HUES6 (cell line): ENCODE results near the gene KRTAP5-9.
"Not testable (repeated sequence)": the region's sequence is repeated elsewhere in the genome, so short reads cannot be mapped to it uniquely, and the experiment has no call there.

Experiments used
- H3K27ac ChIP-seq: 2 replicates; pipeline ENCODE4 v1.7.0; 2013; ENCODE audit warnings: low read depth, mild to moderate bottlenecking, low read length, inconsistent platforms
- H3K27me3 ChIP-seq: 2 replicates; pipeline ENCODE4 v1.6.1; 2013; ENCODE audit warnings: low read length; ENCODE audit not compliant: control insufficient read depth, insufficient read depth
- H3K36me3 ChIP-seq: 2 replicates; pipeline ENCODE4 v1.6.1; 2013; ENCODE audit warnings: low read length; ENCODE audit not compliant: control insufficient read depth, insufficient read depth
- H3K4me1 ChIP-seq: 2 replicates; pipeline ENCODE4 v1.6.1; 2013; ENCODE audit warnings: low read length; ENCODE audit not compliant: control insufficient read depth, insufficient read depth
- H3K4me3 ChIP-seq: 2 replicates; pipeline ENCODE4 v1.5.1; 2013; ENCODE audit warnings: low read depth, low read length
- H3K9ac ChIP-seq: one replicate; pipeline ENCODE4 v1.6.1; 2013; ENCODE audit warnings: mild to moderate bottlenecking, low read length
- H3K9me3 ChIP-seq: 2 replicates; pipeline ENCODE4 v1.6.1; 2013; ENCODE audit warnings: low read depth, low read length; ENCODE audit not compliant: control insufficient read depth, insufficient read depth

Gene KRTAP5-9

DNA sequence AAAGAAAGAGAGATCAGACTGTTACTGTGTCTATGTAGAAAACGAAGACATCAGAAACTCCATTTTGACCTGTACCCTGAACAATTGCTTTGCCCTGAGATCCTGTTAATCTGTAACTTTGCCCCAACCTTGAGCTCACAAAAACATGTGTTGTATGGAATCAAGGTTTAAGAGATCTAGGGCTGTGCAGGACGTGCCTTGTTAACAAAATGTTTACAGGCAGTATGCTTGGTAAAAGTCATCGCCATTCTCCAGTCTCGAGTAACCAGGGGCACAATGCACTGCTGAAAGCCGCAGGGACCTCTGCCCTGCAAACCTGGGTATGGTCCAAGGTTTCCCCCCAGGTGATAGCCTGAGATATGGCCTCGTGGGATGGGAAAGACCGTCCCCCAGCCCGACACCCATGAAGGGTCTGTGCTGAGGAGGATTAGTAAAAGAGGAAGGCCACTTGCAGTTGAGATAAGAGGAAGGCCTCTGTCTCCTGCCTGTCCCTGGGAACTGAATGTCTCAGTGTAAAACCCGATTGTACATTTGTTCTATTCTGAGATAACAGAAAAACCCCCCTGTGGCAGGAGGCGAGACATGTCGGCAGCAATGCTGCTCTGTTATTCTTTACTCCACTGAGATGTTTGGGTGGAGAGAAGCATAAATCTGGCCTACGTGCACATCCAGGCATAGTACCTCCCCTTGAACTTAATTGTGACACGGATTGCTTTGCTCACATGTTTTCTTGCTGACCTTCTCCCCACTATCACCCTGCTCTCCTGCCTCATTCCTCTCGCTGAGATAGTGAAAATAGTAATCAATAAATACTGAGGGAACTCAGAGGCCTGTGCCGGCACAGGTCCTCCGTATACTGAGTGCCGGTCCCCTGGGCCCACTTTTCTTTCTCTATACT lies 13.3 kb upstream of the KRTAP5-9 start:
- H3K4me3 ChIP-seq, H3K9me3 ChIP-seq, H3K4me1 ChIP-seq, H3K27ac ChIP-seq, H3K36me3 ChIP-seq, H3K9ac ChIP-seq, H3K27me3 ChIP-seq: not testable (repeated sequence)

DNA sequence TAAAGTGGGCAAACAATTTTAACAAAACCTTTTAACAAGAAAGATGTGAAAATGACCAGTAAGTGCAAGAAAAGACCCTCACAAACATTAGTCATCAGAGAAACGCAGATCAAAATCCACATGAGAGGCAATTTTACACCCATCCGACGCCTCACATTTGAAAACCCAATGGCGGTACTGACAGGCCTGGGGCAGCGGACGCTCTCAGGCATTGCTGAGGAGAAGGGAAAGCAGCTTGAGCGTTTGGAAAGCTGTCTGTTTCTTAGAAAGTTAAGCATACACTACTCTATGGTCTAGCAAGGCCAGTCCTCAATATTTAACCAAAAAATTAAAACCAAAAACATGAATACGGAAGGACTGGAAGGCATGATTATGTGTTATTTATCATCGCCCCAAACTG lies 12.4 kb upstream of the KRTAP5-9 start:
- Histone ChIP-seq H3K4me1 (no peaks in the 10 kb centered on the region), H3K4me3 (no peak overlapping the region), H3K9me3 (peaks cover 5% of the 10 kb centered on the region), H3K27me3 (no peaks in the 10 kb centered on the region), H3K9ac (no peak overlapping the region), H3K27ac (no peak overlapping the region), H3K36me3 (no peaks in the 10 kb centered on the region)

DNA sequence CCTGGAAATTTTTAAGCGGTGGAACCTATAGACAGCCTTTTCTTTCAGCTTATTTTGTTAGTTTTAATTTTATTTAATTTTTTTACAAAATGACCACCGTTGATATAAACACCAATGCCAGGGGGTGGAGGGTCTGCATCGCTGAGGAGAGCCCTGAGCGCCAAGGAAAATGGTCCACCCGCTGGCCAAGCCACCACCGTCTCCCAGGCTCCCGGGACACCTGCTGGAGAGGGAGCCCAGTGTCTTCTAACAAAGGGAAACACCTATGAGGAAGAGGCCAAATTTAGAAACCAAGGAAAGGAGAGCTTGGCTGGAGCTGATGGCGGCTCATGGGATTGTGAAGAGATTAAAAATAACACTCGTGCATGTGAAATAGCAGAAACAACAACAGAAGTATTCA lies 10.7 kb upstream of the KRTAP5-9 start:
- Histone ChIP-seq H3K4me1 (no peaks in the 10 kb centered on the region), H3K9me3 (peaks cover 13% of the 10 kb centered on the region), H3K27me3 (no peaks in the 10 kb centered on the region), H3K9ac (no peak overlapping the region), H3K4me3 (no peak overlapping the region), H3K36me3 (no peaks in the 10 kb centered on the region), H3K27ac (no peak overlapping the region)

DNA sequence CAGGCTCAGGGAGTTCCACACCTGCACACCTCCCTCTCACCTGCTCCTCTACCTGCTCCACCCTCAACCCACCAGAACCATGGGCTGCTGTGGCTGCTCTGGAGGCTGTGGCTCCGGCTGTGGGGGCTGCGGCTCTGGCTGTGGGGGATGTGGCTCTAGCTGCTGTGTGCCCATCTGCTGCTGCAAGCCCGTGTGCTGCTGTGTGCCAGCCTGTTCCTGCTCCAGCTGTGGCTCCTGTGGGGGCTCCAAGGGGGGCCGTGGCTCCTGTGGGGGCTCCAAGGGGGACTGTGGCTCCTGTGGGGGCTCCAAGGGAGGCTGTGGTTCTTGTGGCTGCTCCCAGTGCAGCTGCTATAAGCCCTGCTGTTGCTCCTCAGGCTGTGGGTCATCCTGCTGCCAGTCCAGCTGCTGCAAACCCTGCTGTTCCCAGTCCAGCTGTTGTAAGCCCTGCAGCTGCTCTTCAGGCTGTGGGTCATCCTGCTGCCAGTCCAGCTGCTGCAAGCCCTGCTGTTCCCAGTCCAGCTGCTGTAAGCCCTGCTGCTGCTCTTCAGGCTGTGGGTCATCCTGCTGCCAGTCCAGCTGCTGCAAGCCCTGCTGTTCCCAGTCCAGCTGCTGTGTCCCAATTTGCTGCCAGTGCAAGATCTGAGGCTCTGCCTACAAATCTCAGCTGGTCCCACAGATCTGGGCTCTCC lies 10.1 kb upstream of the KRTAP5-9 start, which contains the start of gene KRTAP5-8:
TSS of gene KRTAP5-8 (plus strand) at position 49 of the 689 bp plus-strand sequence. CDS start at position 80, 31 bp downstream.
- H3K4me3 ChIP-seq, H3K36me3 ChIP-seq, H3K4me1 ChIP-seq, H3K27me3 ChIP-seq, H3K27ac ChIP-seq, H3K9ac ChIP-seq: not testable (repeated sequence)
- peaks cover 13% of the 10 kb centered on the region for H3K9me3 ChIP-seq

DNA sequence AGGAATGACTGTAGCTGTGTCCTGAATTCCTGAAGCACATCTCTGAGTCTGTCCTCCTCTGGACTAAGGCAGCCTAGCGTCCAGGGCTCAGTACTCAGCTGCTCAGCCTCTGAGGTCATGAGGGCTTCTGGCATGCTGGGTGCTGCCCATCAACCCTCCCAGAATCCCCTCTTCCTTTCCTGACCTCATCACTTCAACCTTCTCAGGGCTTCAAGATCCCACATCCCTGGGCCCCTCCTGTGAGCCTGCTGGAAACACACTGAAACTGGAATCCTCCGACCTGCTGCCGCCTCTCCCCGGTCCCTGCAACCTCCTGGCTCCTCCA lies 9.6 kb upstream of the KRTAP5-9 start:
- H3K27me3 ChIP-seq, result no peaks in the 10 kb centered on the region
- H3K9ac ChIP-seq, result no peak overlapping the region
- no peaks in the 10 kb centered on the region for H3K36me3 ChIP-seq
- no peak overlapping the region for H3K27ac ChIP-seq
- H3K4me3 ChIP-seq, result no peak overlapping the region
- H3K4me1 ChIP-seq, result 0 out of 2 replicates have a peak, but pooled peaks cover under 1% of the 10 kb centered on the region
- H3K9me3 ChIP-seq, result peaks cover 13% of the 10 kb centered on the region

DNA sequence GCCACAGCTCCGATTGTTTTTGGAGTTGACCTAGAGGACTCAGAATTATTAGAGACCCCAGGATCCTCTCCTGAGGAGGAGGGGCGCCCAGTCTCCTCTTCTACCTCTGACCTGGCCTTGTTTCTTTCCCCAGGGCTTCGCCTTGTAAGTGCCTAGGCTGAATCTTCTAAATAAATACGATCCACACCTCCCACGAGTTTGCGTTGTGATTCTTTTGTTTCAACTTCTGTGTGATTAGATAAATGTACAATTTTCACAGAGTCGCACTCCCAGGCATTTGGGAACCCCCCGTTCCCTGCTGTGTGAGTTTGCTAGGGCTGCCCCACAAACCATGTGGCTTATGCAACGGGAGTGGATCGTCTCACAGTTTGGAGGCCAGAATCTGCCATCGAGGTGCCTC lies 9.2 kb upstream of the KRTAP5-9 start:
- Histone ChIP-seq H3K27ac (no peak overlapping the region), H3K4me1 (0 out of 2 replicates have a peak, but pooled peaks cover 4% of the 10 kb centered on the region), H3K9me3 (peaks cover 13% of the 10 kb centered on the region), H3K27me3 (no peaks in the 10 kb centered on the region), H3K36me3 (no peaks in the 10 kb centered on the region), H3K4me3 (no peak overlapping the region), H3K9ac (no peak overlapping the region)

DNA sequence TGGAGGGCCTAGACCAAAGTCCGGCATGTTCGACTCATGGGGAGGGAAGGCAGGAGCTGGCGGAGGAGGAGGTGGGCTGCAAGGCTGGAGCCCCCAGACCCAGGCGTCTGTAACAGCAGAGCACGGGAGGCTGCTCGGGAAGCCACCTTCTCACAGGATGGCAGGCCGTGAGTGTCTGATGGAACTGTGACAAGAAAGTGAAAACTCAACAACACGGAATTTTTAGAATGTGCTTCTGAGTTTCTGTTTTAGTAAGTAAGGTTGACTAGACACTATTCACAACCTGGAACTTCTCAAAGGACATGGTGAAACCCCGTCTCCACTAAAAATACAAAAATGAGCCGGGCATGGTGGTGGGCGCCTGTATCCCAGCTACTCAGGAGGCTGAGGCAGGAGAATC lies 8.2 kb upstream of the KRTAP5-9 start:
- H3K9ac ChIP-seq, H3K27me3 ChIP-seq, H3K4me3 ChIP-seq, H3K36me3 ChIP-seq, H3K4me1 ChIP-seq, H3K27ac ChIP-seq: not testable (repeated sequence)
- H3K9me3 ChIP-seq, result peaks cover 13% of the 10 kb centered on the region

DNA sequence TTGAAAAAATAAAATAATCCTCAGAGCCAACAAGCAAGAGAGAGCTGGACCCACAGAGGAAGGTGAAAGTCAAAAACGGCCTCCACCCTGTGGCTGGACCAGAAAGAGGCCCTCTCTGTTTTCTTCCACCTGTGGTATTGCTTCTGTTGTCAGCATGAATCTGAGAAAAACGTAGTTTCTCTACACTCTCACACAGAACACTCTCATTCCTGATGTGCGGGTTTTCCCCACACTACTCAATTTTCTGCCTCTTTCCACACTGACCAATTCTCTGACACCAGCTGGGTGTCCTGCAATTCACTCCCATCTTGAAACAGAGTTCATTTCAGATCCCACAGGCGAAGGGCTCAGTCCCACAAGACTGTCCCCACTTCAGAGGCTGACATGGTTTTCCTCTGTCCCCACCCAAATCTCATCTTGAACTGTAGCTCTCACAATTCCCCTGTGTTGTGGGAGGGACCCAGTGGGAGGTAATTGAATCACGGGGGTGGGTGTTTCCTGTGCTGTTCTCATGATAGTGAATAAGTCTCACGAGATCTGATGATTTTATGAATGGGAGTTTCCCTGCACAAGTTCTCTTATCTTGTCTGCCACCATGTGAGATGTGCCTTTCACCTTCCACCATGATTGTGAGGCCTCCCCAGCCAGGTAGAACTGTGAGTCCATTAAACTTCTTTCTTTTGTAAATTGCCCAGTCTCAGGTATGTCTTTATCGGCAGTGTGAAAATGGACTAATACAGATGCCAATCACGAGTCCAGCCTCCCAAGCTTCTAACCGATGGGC lies 7.5 kb upstream of the KRTAP5-9 start:
- not testable (repeated sequence) for H3K27ac ChIP-seq, H3K4me1 ChIP-seq, H3K27me3 ChIP-seq, H3K4me3 ChIP-seq, H3K36me3 ChIP-seq, H3K9ac ChIP-seq
- H3K9me3 ChIP-seq, result peaks cover 16% of the 10 kb centered on the region

DNA sequence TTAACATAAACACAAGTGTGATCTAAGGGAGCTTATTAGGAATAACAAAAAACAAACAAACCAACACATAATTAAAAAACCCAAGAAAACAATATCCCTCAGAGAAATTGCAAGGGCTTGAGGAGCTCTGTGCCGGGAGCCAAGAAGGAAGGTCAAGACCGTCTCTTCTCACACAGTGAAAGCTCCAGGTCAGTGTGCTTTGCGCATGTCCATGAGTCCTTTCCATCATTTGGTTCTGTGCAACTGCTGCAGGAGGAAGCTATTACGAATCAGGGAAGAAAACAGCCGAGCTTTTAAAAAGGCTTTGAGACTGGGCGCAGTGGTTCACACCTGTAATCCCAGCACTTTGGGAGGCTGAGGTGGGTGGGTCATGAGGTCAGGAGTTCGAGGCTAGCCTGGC lies 5.8 kb upstream of the KRTAP5-9 start:
- H3K4me1 ChIP-seq, result peaks cover 4% of the 10 kb centered on the region; the same call in 1 of the 2 replicates
- H3K9ac ChIP-seq, result no peak overlapping the region
- H3K36me3 ChIP-seq, result no peaks in the 10 kb centered on the region
- H3K4me3 ChIP-seq, result no peak overlapping the region
- H3K27me3 ChIP-seq, result no peaks in the 10 kb centered on the region
- H3K9me3 ChIP-seq, result peaks cover 29% of the 10 kb centered on the region
- H3K27ac ChIP-seq, result no peak overlapping the region

DNA sequence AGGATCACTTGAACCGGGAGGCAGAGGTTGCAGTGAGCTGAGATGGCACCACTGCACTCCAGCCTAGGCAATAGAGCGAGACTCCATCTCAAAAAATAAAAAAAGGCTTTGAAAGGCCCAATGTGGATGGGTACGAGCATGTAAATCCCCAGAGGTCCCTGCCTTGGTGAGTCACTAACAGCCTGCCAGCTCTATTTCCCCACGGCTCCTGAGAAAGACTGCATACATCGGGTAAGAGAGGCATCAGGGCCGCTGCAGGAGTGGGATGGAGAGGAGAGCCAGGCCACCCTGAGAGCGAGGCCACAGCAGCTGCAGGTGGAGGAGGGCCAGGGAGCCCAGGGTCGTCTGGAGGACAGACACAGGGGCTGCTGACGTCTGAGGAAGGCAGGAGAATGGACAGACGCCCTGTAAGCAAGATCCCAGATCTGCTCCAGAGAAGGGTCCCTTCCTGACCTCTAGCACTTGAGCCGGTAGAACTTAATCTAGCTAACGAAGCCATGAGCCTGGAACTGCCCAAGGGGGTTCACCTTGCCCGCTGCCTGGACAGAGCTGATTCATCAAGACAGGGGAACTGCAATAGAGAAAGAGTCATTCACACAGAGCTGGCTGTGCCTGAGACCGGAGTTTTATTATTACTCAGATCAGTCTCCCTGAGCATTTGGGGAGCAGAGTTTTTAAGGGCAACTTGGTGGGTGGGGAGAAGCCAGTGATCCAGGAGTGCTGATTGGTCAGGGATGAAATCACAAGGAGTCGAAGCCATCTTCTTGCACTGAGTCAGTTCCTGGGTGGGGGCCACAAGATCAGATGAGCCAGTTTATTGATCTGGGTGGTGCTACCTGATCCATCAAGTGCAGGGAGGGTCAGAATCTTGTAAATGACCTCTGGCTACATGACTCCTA lies 5.1 kb upstream of the KRTAP5-9 start:
- H3K27ac ChIP-seq, result no peak overlapping the region
- H3K4me3 ChIP-seq, result no peak overlapping the region
- H3K9me3 ChIP-seq, result peaks cover 29% of the 10 kb centered on the region
- no peaks in the 10 kb centered on the region for H3K36me3 ChIP-seq
- H3K4me1 ChIP-seq, result peaks cover 4% of the 10 kb centered on the region; the same call in 1 of the 2 replicates
- no peak overlapping the region for H3K9ac ChIP-seq
- H3K27me3 ChIP-seq, result 0 out of 2 replicates have a peak, but pooled peaks cover 2% of the 10 kb centered on the region
